ENCODE data around the gene NDST4. TPM values are rescaled to one million over a fixed set of nuclear protein-coding genes. Genes with fewer than 3 reads are reported as not detected.

NDST4 gene
- total and polyA plus RNA-seq, 2 of the 13 experiments (the other 11 are each of a cell fraction or from before 2014, with no cell fraction given): not detected

- TF ChIP-seq PLSCR1 (CRISPR knock-in tag; IDR thresholded peaks at IDR 0.05; ENCODE audit: borderline replicate concordance): no peak
- TF ChIP-seq CTCF (CRISPR knock-in tag; IDR thresholded peaks at IDR 0.05): 0 out of 2 replicates have a peak, but pooled peaks have one; percentile 6
- 0% methylated on average over 3 of the region's 3 CpGs for WGBS (ENCODE audit: low lambda C conversion rate)
- in situ Hi-C loops (cut with HindIII; ENCODE audit: extremely low pct_ligation_motif_present, low pct_unique_long_range_greater_than_20kb): no loop called here
- POLR2A ChIA-PET: no interaction called here
- Histone ChIP-seq H4K20me1 (ENCODE audit: insufficient read depth, low read length) (no peaks in the 10 kb centered on the region), H3K4me2 (ENCODE audit: low read depth, low read length) (no peak overlapping the region), H3K27ac (ENCODE audit: extremely low read length, insufficient read depth, low read length) (no peak overlapping the region), H3K36me3 (replicated peaks in 1 of 2; ENCODE audit: control insufficient read depth in 1 of 2, insufficient read depth in 2 of 2, low read length in 2 of 2) (no peaks in the 10 kb centered on the region), H3K9ac (ENCODE audit: insufficient read depth, low read depth, low read length) (no peak overlapping the region), H3K27me3 (ENCODE audit: control insufficient read depth in 1 of 2, insufficient read depth in 2 of 2, low read length in 2 of 2) (no peaks in the 10 kb centered on the region), H3K4me1 (ENCODE audit: insufficient read depth, low read length) (no peaks in the 10 kb centered on the region), H2AFZ (ENCODE audit: low read length) (no peak overlapping the region), H3K79me2 (ENCODE audit: insufficient read depth, low read length) (no peaks in the 10 kb centered on the region), H3K4me3 (replicated peaks in 1 of 3; ENCODE audit: insufficient read depth in 1 of 3, low read depth in 2 of 3, low read length in 3 of 3) (no peak overlapping the region), H3K9me3 (ENCODE audit: low read length) (no peaks in the 10 kb centered on the region)
- peak; percentile 4 for DNase-seq (ENCODE audit: low spot score)
- CTCF ChIA-PET (ENCODE audit: low intra/inter-chr PET ratio, low total read pairs): no interaction called here
- intact Hi-C loops (cut with micrococcal nuclease; ENCODE audit: unreplicated experiment): no loop called here
- FAIRE-seq: no peak
- peak; percentile 74 for ATAC-seq
- BruUV-seq (replicated peaks): no TSS peak
Observed at GRCh38 chr4:115042496-115042895, 70.9 kb downstream of the NDST4 start.

- Histone ChIP-seq H3K9ac (ENCODE audit: insufficient read depth, low read depth, low read length) (no peak overlapping the region), H4K20me1 (ENCODE audit: insufficient read depth, low read length) (no peaks in the 10 kb centered on the region), H3K4me3 (replicated peaks in 1 of 3; ENCODE audit: insufficient read depth in 1 of 3, low read depth in 2 of 3, low read length in 3 of 3) (no peak overlapping the region), H3K4me1 (ENCODE audit: insufficient read depth, low read length) (no peaks in the 10 kb centered on the region), H3K79me2 (ENCODE audit: insufficient read depth, low read length) (no peaks in the 10 kb centered on the region), H3K27ac (ENCODE audit: extremely low read length, insufficient read depth, low read length) (no peak overlapping the region), H2AFZ (ENCODE audit: low read length) (no peak overlapping the region), H3K4me2 (ENCODE audit: low read depth, low read length) (no peak overlapping the region), H3K27me3 (ENCODE audit: control insufficient read depth in 1 of 2, insufficient read depth in 2 of 2, low read length in 2 of 2) (no peaks in the 10 kb centered on the region), H3K36me3 (replicated peaks in 1 of 2; ENCODE audit: control insufficient read depth in 1 of 2, insufficient read depth in 2 of 2, low read length in 2 of 2) (no peaks in the 10 kb centered on the region), H3K9me3 (ENCODE audit: low read length) (no peaks in the 10 kb centered on the region)
- POLR2A ChIA-PET: no interaction called here
- intact Hi-C loops (cut with micrococcal nuclease; ENCODE audit: unreplicated experiment) (no loop called here), in situ Hi-C loops (cut with HindIII; ENCODE audit: extremely low pct_ligation_motif_present, low pct_unique_long_range_greater_than_20kb) (no loop called here)
- FAIRE-seq: no peak
- no peak for DNase-seq (ENCODE audit: low spot score)
- TF ChIP-seq ZNF451 (CRISPR knock-in tag; IDR thresholded peaks at IDR 0.05): no peak
- TF ChIP-seq TP53 (CRISPR knock-in tag; conservative IDR thresholded peaks at IDR 0.05): no peak
- no peak for TF ChIP-seq ZNF460 (CRISPR knock-in tag; IDR thresholded peaks at IDR 0.05; ENCODE audit: borderline replicate concordance)
- no peak for TF ChIP-seq GTF3A (CRISPR knock-in tag; conservative IDR thresholded peaks at IDR 0.05)
- TF ChIP-seq ZNF343 (CRISPR knock-in tag; IDR thresholded peaks at IDR 0.05): no peak
- no peak for TF ChIP-seq ZFP1 (CRISPR knock-in tag; IDR thresholded peaks at IDR 0.05)
- TF ChIP-seq ZNF557 (CRISPR knock-in tag; IDR thresholded peaks at IDR 0.05): no peak
- TF ChIP-seq ATF3 (CRISPR knock-in tag; IDR thresholded peaks at IDR 0.05): no peak
- no peak for TF ChIP-seq ZNF589 (CRISPR knock-in tag; conservative IDR thresholded peaks at IDR 0.05)
- TF ChIP-seq RELA (CRISPR knock-in tag; IDR thresholded peaks at IDR 0.05): no peak
- TF ChIP-seq TRAFD1 (CRISPR knock-in tag; IDR thresholded peaks at IDR 0.05; ENCODE audit: borderline replicate concordance): no peak
- no peak for TF ChIP-seq KLF16 (CRISPR knock-in tag; IDR thresholded peaks at IDR 0.05)
- no peak for TF ChIP-seq PHF21A (CRISPR knock-in tag; IDR thresholded peaks at IDR 0.05)
- no peak for TF ChIP-seq ZNF724P (CRISPR knock-in tag; IDR thresholded peaks at IDR 0.05; ENCODE audit: borderline replicate concordance)
- TF ChIP-seq RFX5 (IDR thresholded peaks at IDR 0.05; ENCODE audit: low read depth, low read length): no peak
- CTCF ChIA-PET (ENCODE audit: low intra/inter-chr PET ratio, low total read pairs): no interaction called here
- BruUV-seq (replicated peaks): no TSS peak
- no peak for ATAC-seq
Observed at GRCh38 chr4:115030281-115030680, 83.1 kb downstream of the NDST4 start.
